Measurements from ENCODE around the gene SCAMP4. TPM values are rescaled to one million over a fixed set of nuclear protein-coding genes. Genes with fewer than 3 reads are reported as not detected.

Gene SCAMP4
- total RNA-seq, 1 experiment from 2014 or later: 63.3 TPM

DNA sequence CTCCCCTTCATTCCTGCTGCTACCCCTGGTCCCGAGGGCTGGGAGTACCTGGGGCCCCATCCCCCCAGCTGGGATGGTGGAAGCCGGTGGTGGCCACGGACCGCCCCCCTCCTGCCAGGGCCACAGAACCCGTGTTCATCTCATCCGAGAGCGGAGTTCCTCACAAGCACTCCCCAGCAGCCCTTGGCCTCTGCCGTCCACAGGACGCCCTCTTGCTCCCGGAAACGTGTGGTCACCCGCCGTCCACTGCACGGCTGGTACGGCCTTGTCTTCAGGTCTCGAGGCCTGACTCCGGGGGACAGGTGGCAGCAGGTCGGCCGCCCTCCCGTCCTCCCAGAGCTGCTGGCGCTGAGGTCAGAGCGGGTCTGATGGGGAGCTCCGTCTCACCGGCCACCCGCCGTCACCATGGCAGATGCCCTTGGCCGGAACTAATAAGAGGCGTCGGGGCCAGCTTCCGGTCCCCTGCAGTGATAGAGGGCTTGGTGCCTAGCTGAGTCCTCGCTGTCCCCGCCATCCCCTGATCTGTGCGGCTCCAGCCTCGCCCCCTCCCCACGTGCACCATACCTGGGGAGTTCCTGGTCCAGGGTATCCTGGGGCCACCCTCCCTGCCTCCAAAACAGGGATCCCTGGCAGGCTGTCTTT lies 19.2 kb downstream of the SCAMP4 start:
- Histone ChIP-seq H3K9ac (ENCODE audit: low read length) (no peak overlapping the region), H3K4me1 (ENCODE audit: control insufficient read depth in 1 of 2, insufficient read depth in 2 of 2, low read length in 2 of 2) (peaks cover 0 to 5% of the 10 kb centered on the region in 2 experiments; a peak in 2 of 4 replicates), H3K9me3 (ENCODE audit: control insufficient read depth in 1 of 2, insufficient read depth in 1 of 2, low read depth in 1 of 2, low read length in 2 of 2) (no peaks in the 10 kb centered on the region), H3K36me3 (ENCODE audit: control insufficient read depth in 1 of 2, insufficient read depth in 2 of 2, low read length in 2 of 2) (peaks cover 0 to 5% of the 10 kb centered on the region in 2 experiments; a peak in 2 of 4 replicates), H3K4me3 (replicated peaks in 1 of 2; ENCODE audit: low read depth in 1 of 2, low read length in 2 of 2) (no peak overlapping the region), H3K4me2 (ENCODE audit: low read length) (no peak overlapping the region), H4K20me1 (ENCODE audit: insufficient read depth) (no peaks in the 10 kb centered on the region), H3K27ac (ENCODE audit: low read depth, low read length) (no peak overlapping the region), H3K27me3 (ENCODE audit: insufficient read depth, low read length) (no peaks in the 10 kb centered on the region), H3K9me2 (ENCODE audit: insufficient read depth) (no peaks in the 10 kb centered on the region), H3K79me2 (ENCODE audit: insufficient read depth, low read length) (no peaks in the 10 kb centered on the region), H2AFZ (ENCODE audit: low read depth, low read length, poor library complexity, severe bottlenecking) (no peak overlapping the region)
- BruUV-seq (replicated peaks): no TSS peak
- DNase-seq (ENCODE audit: low read depth, low spot score): no peak
- ChIA-PET RAD21 (ENCODE audit: low non-redundant PET in 1 of 2, low total read pairs in 2 of 2, uncharacterized antibody in 2 of 2, unreplicated experiment in 2 of 2) (no interaction called here), CTCF (no interaction called here), POLR2A (no interaction called here)
- intact Hi-C loops (cut with micrococcal nuclease): no loop called here
- no peak for ATAC-seq
- TF ChIP-seq JUND (IDR thresholded peaks at IDR 0.05): no peak
- TF ChIP-seq CBX3 (IDR thresholded peaks at IDR 0.05; ENCODE audit: low read depth): no peak
- no peak for TF ChIP-seq CEBPB (IDR thresholded peaks at IDR 0.05; ENCODE audit: low read depth)
- TF ChIP-seq, protein P1, sequence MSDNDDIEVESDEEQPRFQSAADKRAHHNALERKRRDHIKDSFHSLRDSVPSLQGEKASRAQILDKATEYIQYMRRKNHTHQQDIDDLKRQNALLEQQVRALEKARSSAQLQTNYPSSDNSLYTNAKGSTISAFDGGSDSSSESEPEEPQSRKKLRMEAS (IDR thresholded peaks at IDR 0.05): no peak
- TF ChIP-seq ELF1 (IDR thresholded peaks at IDR 0.05; ENCODE audit: borderline replicate concordance, low read depth): no peak
- TF ChIP-seq, protein P2, sequence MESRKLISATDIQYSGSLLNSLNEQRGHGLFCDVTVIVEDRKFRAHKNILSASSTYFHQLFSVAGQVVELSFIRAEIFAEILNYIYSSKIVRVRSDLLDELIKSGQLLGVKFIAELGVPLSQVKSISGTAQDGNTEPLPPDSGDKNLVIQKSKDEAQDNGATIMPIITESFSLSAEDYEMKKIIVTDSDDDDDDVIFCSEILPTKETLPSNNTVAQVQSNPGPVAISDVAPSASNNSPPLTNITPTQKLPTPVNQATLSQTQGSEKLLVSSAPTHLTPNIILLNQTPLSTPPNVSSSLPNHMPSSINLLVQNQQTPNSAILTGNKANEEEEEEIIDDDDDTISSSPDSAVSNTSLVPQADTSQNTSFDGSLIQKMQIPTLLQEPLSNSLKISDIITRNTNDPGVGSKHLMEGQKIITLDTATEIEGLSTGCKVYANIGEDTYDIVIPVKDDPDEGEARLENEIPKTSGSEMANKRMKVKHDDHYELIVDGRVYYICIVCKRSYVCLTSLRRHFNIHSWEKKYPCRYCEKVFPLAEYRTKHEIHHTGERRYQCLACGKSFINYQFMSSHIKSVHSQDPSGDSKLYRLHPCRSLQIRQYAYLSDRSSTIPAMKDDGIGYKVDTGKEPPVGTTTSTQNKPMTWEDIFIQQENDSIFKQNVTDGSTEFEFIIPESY (IDR thresholded peaks at IDR 0.05; ENCODE audit: extremely low read depth, insufficient replicate concordance, low read length): no peak
- no peak for TF ChIP-seq FOSL1 (IDR thresholded peaks at IDR 0.05; ENCODE audit: low read depth)
- TF ChIP-seq EZH2phosphoT487 (IDR thresholded peaks at IDR 0.05; ENCODE audit: borderline replicate concordance): no peak
- TF ChIP-seq EZH2 (IDR thresholded peaks at IDR 0.05): no peak
- no peak for TF ChIP-seq POLR2AphosphoS5 (IDR thresholded peaks at IDR 0.05; ENCODE audit: low read depth, low read length)
- TF ChIP-seq REST (IDR thresholded peaks at IDR 0.05; ENCODE audit: low read depth): no peak
- no peak for TF ChIP-seq SRF (IDR thresholded peaks at IDR 0.05; ENCODE audit: low read depth)
- TF ChIP-seq ATF3 (IDR thresholded peaks at IDR 0.05): no peak
- TF ChIP-seq SP1 (IDR thresholded peaks at IDR 0.05; ENCODE audit: low read depth): no peak
- no peak for TF ChIP-seq POLR2A (IDR thresholded peaks at IDR 0.05; ENCODE audit: borderline replicate concordance, extremely low read depth, insufficient read depth, insufficient read length)
- no peak for TF ChIP-seq RAD21 (IDR thresholded peaks at IDR 0.05; ENCODE audit: low read depth)

Data from HCT116 (cell line).